PC-3 (cell line): ENCODE results near the gene RTKN2.

ENCODE experiments used
- CTCF ChIP-seq: fragments of 300-600 bp; sonication (generic); conservative IDR thresholded peaks from 2 replicates; pipeline ENCODE4 v1.5.1; 2017; ENCODE audit warnings: antibody characterized with exemption, low read depth, mild to moderate bottlenecking, low read length
- EZH2phosphoT487 ChIP-seq: fragments of 300-600 bp; sonication (generic); IDR thresholded peaks from 2 replicates; pipeline ENCODE4 v1.6.1; 2018; ENCODE audit warnings: mild to moderate bottlenecking, antibody characterized with exemption, low read length, borderline replicate concordance

DNA sequence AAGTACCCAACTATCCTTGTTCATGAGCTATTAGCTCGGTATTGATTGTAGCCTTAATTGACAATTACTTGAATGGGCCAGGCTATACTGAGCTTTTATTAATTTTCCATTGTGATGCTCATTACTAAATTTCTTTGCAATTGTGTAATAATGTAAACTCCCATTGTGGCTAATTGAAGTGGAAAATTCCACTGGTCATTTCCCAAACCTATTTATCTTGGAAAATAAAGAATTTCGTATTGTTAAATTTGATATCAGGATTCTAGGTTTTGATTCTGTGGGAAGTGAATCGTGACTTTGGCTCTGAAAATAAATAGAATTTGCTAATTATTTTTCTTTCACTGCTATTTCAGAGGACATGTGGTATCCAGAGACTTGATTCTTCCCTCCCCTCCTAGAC is 111.0 kb downstream of the RTKN2 start:
- TF ChIP-seq CTCF = no peak
- no peak for TF ChIP-seq EZH2phosphoT487
